Activated CD4-positive, alpha-beta T cell treated with anti-CD3 and anti-CD28 coated beads, Interleukin-2, amount 50 U/mL, for 16 hours (primary cell): ENCODE measurements around the gene HAO2.

ENCODE experiments used
- DNase-seq: peaks from one replicate; pipeline ENCODE4 v3.0.0-alpha.2; 2020

The HAO2 gene

DNA sequence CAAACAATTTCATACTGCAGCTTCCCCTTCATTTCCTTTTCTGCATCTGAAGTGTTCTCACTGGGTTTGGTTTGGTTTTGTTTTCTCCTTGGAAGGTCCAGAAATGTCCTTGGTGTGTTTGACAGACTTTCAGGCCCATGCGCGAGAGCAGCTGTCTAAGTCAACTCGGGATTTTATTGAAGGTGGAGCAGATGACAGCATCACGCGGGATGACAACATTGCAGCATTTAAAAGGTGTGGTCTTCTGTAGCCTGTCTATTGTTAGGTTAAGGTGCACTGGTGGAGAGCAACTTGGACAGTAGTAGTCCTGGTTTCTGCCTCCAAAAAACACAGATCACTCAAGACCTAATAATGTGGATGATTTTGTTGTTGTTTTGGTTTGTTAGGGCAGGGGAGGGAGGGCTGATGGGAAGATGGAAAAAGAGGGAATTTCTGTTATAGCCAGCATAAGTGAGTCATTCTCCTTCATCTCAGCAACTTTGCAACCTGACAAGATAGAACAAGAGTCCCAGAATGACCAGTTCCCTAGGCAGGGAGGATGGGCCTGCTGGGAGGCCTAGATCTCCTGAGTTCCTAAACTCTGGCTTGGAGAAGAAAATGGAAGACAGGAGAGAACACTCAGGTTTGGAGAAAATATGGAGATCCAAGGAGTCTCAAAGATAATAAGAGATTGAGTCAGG, 12.5 kb downstream of the HAO2 start:
- DNase-seq, result no peak

DNA sequence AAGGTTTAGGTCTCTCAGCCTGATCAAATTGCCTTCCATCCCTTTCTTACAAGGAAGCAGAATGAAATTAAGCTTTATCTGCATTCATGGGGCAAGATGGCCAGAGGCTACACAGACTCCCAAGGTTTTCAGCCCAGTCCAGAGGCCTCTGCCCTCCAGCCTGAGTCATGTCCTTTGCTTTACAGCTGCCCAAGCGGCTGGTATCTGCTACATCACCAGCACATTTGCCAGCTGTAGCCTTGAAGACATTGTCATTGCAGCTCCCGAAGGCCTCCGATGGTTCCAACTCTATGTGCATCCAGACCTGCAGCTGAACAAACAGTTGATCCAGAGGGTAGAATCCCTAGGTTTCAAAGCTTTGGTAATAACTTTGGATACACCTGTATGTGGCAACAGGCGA, 16.0 kb downstream of the HAO2 start:
- no peak for DNase-seq

DNA sequence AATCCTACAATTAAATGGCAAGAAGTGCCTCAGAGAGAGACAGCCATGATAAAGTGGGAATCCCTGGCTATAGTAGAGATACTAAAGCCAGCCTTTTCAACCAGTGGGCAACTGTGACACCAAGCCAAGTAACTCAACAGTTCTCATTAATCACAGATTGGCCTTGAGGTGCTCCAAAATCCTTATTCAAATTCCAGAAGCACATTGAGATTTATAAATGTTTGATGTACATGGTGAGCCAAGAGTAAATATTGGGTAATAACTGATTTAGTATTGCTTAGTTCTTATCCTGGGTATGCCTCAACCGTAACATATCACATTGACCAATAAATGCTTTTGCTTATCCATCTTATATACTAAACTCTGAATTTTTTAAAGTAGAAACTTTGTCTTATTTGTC, 17.1 kb downstream of the HAO2 start:
- no peak for DNase-seq

DNA sequence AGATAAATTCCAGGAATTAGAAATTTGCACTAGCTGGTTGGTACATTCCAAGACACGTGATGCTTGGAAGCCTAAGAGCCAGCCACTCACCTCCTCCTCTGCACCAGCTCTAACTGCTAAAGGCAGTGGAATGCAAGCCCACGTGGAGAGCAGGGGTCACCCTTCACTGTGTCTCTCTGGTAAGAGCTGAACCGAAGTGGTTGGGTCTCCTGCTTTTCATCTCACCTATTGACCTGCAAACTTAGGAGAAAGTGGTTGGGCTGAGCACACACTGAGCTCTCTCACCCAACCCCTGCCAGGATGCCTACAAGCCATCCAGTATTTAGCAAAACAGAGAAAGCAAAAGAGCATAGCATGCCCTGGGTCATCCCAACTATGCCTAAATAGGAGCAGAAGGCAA, 19.3 kb downstream of the HAO2 start:
- DNase-seq, result no peak

DNA sequence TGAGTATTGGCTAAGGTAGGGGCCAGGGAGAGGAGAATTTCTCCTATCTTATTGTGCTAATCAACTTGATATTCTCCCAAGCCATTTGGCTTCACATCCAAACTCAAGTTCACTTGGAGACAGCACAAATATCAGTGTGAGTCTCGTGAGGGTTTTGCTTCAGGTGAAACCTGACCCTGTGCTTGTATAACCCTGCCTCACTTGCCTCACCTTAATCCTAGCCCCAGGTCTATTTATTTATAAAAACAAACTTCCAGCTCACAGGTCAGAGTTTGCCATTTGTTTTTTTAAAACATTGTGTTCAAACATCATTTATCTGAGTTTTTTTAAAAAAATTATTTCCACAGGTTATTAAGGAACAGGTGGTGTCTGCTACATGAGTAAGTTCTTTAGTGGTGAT, 19.9 kb downstream of the HAO2 start:
- no peak for DNase-seq

DNA sequence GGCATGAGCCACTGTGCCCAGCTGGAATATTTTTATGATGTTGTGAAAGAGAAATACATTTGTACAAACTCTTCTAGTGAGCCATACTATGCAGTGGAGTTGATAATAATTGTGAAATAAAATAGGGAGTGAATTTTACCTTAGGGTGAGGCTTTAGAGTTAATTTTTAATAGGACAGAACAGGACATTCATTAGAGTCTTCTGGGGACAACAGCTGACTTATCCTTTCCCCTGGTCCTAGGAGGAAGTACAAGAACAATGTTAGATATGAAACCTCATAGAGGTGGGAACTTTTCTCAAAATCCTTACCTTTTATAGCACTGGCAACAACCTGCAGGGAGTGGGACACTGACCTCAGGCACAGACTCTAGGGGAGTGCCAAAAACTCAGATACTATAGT, 21.9 kb downstream of the HAO2 start:
- no peak for DNase-seq

DNA sequence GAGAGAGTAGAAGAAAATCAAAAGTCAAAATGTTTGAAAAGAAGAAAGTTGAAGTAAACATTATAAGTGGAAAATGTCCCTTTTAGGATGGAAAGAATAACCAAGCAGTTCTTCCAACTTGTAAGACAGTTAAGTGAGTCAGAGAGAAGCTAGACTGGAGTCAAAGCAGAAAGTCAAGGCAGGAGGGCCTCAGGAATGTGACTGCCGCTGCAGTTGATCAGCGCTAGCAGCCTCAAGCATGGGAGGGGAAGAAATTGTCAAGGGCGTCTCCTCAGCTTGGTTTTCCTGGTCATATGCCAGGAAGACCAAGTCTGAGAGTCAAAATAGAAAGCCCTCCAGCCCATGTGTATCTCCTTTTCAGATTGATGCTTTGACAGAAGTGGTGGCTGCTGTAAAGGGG, 23.2 kb downstream of the HAO2 start:
- DNase-seq, result no peak

DNA sequence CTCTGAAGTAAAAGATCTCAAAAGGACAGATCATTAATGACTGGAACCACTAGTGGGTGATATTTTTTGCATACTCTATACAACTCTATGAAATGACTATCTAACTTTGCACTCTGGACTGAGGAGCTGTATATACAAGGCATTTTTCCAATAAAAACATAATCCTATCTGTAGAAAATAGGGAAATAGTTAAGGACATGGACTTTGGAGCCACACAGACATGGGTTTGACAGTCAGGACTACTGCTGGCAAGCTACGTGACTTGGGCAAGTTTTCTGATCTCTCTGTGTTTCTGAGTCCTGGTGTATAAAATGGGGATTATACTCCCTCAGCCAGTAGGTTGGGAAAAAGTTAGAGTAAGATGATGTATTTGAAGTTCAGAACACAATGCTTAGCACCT, 25.5 kb downstream of the HAO2 start:
- DNase-seq, result no peak

DNA sequence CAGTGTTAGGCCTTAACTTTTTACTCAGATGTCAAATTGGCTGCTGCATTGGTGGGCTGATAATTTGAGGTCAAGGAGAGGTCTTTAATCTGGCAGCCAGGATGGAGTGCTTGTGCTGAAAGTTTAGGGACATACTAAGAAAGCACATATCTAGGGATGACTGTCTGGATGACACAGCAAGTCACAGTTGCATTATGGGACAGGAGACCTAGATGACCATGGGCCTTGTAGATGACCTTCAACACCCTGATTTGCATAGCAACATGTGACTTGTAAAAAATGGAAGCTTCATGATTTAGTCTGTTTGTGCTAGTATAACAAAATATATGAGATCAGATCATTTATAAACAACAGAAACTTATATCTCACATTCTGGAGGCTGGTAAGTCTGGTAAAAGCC, 28.4 kb downstream of the HAO2 start:
- no peak for DNase-seq

DNA sequence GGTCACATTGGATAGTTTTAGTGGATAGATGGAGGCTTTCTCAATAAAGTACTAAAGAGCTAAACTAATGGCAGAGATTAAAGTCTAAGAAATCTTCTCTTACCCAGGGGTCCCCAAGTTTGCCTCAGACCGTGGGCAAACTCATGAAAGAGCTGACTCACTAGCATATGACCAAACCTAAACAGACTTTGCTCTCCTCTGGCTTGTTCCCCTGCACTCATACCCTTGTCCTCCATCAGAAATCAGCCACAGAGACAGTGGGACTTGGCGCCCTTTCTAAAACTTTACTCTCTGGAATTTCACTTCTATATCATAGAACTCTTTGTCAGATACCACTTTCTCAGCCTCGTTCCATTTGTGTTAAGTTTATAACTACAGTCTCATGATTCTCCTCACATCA, 29.4 kb downstream of the HAO2 start:
- no peak for DNase-seq

DNA sequence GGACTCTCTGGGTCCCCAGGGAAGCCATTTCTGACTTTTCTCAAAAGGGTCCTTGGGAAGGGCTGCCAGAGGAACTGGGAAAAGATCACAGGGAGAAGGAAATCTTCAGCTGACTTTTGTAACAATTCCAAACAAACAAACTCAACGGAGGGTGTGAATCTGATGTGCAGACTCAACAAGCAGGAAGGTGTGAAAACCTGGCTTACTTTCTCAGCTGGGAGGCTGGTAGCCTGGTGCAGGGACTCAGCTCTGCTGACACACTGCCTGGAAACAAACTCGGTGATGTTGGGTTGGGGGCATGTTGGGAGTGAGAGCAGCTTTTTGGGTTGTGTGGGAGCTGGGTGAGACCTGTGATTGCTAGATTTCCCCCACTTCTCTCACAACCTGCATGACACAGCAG, 36.2 kb downstream of the HAO2 start:
- DNase-seq, result no peak

DNA sequence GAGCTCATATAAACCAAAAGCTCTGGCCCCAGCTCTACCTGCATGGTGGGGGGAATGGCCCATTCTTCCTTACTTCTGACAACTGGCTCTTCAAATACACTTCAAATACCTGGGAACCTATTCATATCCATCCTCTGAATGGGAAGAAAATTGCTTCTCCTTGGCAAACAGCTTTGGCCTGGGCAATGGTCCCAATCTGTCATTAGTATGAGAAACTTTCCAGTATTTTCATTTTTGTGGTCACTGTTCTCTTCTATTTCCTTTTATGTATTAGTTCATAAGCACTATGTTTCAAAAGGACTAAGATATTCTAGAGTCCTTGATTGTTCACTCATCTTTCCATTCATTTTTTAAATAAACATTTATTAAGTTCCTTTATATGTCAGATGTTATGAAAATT, 41.1 kb downstream of the HAO2 start:
- DNase-seq, result no peak

DNA sequence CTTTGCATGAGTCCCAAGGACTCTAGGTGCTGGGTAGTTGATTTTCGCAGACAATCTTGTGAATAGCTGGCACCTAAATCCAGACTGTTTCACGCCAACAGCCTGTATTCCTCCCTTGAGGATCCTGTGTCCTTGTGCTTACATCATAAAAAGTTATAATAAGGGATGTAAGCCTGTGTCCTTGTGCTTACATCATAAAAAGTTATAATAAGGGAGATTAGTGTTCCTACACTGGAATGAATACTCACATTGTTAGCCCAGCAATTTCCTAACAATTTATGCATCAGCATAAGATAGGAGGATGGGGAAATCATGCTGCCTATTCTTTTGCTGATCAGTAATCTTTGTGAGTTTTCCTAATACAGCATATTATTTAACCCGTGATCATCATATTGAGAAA, 42.4 kb downstream of the HAO2 start:
- DNase-seq, result no peak

DNA sequence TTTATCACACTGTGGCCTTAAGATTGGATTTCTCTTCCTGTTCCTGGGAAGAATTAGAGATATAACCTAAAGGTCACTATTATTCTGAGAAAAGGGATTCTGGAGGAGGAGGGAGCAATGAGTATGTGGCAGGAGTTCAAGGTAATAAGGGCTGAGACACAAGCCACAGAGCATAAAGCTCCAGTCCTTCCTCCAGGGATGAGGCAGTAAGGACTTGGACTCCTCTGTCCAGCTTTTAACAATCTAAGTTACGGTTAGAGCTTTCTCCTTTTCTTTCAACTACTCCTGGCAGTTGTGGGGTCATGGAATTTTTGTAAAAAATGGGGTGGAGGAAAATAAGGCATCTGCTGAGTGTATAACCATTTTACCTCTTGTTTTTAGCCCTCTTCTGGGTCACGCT, 46.4 kb downstream of the HAO2 start, which contains the start of gene HSD3B2:
Gene HSD3B2 (plus strand): TSS at position 201 of the 400 bp plus-strand sequence. CDS start 270 bp downstream, outside the sequence.
- DNase-seq, result no peak

DNA sequence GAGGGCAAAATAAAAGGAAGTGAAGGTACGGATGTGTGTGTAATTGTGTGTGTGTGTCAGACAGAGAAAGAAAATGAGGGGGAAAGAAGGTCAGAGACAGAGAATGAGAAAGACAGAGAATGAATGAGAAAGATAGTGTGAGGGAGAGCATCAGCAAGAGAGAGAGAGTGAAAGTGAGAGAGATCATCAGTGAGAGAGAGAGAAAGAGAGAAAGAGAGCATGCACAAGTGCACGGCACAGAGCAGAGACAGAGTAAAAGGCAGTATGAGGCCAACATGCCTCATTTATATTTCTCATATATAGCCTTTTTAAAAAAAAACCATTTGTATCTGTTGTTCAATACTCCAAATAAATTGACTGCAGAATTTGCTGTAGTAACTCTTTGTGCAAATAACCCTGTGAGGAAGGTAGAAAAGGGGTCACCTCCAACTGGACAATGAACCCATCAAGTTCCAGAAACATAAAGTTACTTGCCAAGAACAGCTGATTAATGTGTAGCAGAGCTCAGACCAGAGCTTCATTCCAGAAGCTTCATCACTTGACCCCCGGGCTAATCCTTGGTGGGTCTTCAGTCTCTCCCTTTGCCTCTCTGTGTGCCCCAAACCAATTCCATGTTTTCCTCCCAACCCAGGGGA, 47.5 kb downstream of the HAO2 start:
- DNase-seq, result no peak

DNA sequence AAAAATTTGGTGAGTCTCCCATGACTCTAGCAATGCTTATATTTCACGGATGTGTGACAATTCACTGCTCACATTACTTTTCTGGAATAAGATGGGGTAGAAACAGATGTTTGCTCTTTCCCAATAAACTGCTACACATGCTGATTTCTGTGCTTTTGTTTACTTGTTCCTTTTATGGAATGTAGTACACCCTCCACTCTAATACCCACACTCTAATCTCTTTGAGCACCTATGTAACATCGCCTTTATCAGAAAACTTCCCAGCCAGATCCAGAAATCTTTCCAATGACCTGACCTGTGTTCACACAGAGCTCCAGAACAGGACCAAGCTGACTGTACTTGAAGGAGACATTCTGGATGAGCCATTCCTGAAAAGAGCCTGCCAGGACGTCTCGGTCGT, 50.5 kb downstream of the HAO2 start:
- DNase-seq, result no peak

DNA sequence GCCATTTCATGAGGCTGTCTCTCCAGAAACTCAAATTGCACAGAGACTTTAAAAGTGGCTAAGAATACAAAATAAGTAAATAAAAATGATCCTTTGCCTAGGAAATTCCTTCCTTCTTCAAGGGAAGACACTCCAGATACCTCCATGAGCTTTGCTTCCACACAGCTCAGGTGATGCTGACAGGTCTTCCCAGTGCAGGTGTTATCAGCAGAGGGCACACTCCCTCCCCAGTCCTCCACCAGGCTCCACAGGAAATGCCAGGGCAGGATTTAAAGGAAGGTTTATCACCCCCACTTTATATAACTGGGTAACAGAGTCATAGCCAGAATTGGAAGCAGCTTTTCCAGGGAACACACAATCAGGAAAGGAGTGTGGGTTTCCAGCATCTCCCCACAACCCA, 52.1 kb downstream of the HAO2 start:
- DNase-seq, result no peak

DNA sequence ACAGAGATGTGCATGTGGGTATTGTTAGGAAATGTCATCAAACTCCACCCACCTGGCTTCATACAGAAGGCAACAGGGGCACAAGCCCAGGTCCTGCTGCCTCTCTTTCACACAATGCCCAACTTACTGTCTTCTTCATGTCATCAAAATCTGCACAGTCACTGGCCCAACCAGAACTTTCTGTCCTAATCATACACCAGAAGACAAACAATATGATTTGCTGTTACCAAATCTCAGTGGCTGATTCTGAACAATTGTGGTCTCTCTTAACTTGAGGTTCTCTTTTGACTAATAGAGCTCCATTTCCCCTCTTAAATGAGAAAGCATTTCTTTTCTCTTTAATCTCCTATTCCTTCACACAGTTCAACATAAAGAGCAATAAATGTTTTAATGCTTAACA, 54.0 kb downstream of the HAO2 start:
- DNase-seq, result no peak

DNA sequence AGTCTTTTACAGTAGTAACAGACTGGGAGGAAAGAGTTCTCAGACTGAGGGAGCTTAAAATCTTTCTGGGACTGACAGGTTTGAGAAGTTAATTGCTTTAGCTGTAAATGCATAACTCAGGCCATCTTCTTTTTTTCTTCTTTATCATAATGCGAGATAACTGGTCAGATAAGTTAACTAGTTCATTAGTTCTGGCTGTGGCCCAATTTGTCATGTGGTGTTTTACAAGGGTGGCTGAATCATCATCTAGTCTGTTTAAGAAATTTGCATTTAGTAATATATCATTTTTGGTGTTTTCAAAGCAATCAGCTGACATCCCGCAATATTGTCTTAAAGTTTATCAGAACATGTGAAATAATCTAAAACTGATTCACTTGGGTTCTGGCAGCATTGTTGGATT, 60.4 kb downstream of the HAO2 start:
- no peak for DNase-seq

DNA sequence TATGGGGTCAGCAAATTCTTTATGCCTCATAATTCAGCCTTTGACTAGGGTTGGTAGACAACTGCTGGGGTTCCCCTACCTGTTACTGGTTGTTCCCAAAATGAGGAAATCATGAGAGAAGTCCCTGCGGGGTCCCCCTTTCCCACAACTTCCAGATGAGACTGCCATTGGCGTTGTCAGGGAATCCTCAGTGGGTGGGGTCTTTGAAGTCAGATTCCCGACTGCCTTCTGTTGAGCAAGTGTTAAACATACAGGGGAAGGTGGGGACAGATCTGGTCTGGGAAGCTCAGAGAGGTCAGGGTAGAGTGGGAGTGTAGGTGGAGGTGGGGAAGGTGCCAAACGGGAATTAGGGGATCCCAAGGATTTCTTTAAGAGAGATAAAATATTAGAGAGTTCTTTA, 61.1 kb downstream of the HAO2 start:
- DNase-seq, result no peak

DNA sequence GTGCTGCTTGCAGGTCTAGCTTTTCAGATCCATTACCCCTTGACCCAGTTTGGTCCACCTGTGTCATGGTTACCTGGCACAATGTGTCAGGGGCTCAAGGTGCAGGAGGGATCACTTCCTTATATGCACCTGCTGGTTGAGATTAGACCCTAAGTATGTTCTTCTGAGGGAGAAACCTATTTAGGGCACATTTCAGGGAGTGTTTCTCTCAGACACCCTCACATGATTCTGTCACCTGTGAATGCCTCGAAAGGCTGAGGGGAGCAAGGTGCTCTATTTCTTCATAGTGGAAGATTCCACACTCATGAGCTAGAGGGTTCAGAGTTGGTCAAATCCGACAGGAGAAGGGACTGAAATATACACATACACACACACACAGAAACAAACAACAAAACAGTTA, 61.9 kb downstream of the HAO2 start:
- no peak for DNase-seq

DNA sequence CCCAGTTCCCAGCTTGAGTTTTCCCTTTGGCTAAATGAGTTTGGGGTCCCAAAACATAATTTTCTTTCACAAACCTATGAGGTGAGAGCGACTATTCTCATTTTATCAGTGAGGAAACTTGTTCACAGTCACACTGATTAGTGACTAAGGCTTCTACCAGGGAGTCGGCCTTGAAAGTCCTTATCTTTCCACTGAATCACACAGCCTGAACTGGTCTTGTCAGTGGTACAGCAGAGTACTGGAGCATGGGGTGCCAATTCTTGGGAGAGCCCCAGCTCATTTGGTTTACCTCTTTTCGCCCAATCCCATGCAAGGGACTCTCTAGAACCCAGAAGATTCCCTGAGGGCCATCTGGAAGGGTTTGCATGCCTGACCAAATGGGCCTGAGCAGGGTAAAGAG, 63.3 kb downstream of the HAO2 start:
- DNase-seq, result no peak

DNA sequence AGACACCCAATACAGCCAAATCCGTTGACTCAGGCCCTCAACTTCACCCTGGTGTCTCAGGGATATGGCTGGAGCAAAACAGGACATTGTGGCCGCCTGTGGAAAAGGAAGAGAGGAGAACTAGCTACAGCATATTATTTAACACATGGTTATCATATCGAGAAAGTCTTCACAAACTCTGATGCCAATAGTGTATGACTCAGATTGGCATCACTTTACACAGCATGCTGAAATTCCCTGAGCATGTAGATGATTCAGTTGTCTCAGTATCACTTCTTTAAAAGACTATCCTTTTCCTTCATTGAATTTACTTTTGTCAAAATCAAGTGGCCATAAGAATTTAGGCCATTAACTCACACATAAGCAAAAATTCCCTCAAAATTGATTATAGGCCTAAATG, 66.5 kb downstream of the HAO2 start:
- DNase-seq, result no peak

DNA sequence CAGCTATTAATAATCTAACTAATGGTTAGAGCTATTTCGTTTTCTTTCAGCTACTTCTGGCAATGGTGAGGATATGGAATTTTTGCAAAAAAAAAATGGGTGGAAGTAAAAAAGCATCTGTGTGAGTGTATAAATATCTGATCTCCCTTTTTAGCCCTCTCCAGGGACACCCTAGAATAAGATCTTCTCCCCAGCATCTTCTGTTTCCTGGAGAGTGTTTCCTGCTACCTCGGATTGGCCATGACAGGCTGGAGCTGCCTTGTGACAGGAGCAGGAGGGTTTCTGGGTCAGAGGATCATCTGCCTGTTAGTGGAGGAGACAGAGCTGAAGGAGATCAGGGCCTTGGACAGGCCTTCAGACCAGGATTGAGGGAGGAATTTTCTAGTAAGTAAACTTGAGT, 70.2 kb downstream of the HAO2 start:
- no peak for DNase-seq

DNA sequence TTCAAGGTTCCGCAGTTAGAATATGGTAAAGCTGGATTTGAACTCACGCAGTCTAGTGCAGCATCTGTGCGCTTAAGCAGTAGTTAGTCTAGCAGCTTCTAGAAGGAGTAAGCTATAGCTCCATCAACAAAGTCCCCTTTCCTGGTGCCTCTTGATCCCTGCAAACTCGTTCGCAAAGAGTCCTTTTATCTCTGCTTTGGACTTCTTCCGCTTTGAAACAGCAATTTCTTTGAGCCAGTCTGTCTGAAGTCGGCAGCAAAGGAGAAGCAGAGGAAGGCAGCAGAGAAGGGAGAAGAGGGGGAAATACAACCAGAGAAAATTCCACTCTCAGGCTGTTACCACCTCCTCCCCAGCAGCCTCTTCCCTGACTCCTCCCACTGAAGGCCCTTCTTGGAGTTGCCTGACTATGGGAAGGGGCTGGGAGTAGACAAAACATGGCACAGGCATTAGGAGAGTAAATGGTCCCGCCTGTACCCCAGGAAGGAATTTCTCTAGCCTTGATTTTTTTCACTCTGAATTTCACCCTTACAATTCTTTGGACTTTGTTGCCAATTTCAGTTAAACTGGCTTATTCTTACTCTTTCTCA, 72.2 kb downstream of the HAO2 start:
- DNase-seq, result no peak
